Astrocyte of the hippocampus (primary cell): ENCODE data around the gene OTOG.

Experiments
- DNase-seq: peaks from one replicate; pipeline ENCODE4 v3.0.0; 2011; ENCODE audit warnings: low read depth, low spot score

Gene OTOG

GRCh38 chr11:17541330-17541885 is 5.7 kb upstream of the OTOG start:
- no peak for DNase-seq

- DNase-seq: no peak
These were observed 4.8 kb upstream of the OTOG start for GRCh38 chr11:17542249-17542648.

GRCh38 chr11:17543041-17543440 is 4.0 kb upstream of the OTOG start:
- DNase-seq: no peak

- DNase-seq: no peak
These were observed 3.4 kb upstream of the OTOG start for GRCh38 chr11:17543574-17544180.

GRCh38 chr11:17544181-17544622 is 2.9 kb upstream of the OTOG start, which contains the start of gene USH1C:
Gene USH1C (minus strand): TSS chr11:17544416. CDS start chr11:17544307, 109 bp downstream.
- DNase-seq: no peak

GRCh38 chr11:17546240-17546639 is 819 bp upstream of the OTOG start:
- DNase-seq: no peak

GRCh38 chr11:17547932-17548331 is 873 bp downstream of the OTOG start:
- no peak for DNase-seq

- no peak for DNase-seq
These were observed 1.4 kb downstream of the OTOG start for GRCh38 chr11:17548444-17548843.

GRCh38 chr11:17550450-17551346 is 3.6 kb downstream of the OTOG start:
- no peak for DNase-seq

- no peak for DNase-seq
These were observed 4.4 kb downstream of the OTOG start for GRCh38 chr11:17551347-17552040.

- no peak for DNase-seq
These were observed 4.9 kb downstream of the OTOG start for GRCh38 chr11:17552041-17552355.

GRCh38 chr11:17552392-17553248 is 5.6 kb downstream of the OTOG start:
- no peak for DNase-seq

GRCh38 chr11:17553249-17553546 is 6.1 kb downstream of the OTOG start:
- no peak for DNase-seq

- no peak for DNase-seq
These were observed 7.4 kb downstream of the OTOG start for GRCh38 chr11:17554487-17554886.

GRCh38 chr11:17556999-17557398 is 9.9 kb downstream of the OTOG start:
- no peak for DNase-seq

GRCh38 chr11:17558025-17558780 is 11.1 kb downstream of the OTOG start:
- no peak for DNase-seq

- DNase-seq: no peak
These were observed 11.9 kb downstream of the OTOG start for GRCh38 chr11:17558916-17559315.

- no peak for DNase-seq
These were observed 12.5 kb downstream of the OTOG start for GRCh38 chr11:17559341-17560087.

- no peak for DNase-seq
These were observed 13.4 kb downstream of the OTOG start for GRCh38 chr11:17560281-17561110.
